DND-41 (cell line): ENCODE results near the gene DENND6A.

ENCODE experiments used
- CTCF ChIP-seq: IDR thresholded peaks from 2 replicates; pipeline ENCODE4 v1.5.1; 2012; ENCODE audit warnings: borderline replicate concordance, low read length, moderate library complexity, mild to moderate bottlenecking; ENCODE audit not compliant: poor library complexity, severe bottlenecking; ENCODE audit errors: extremely low read depth
- EZH2 ChIP-seq: IDR thresholded peaks from 3 replicates; pipeline ENCODE4 v1.6.1; 2012; ENCODE audit warnings: borderline replicate concordance, low read depth, mild to moderate bottlenecking, moderate library complexity, low read length, inconsistent platforms; ENCODE audit not compliant: severe bottlenecking

GRCh38 chr3:57659806-57660439 lies 33.0 kb downstream of the DENND6A start:
- TF ChIP-seq CTCF (no peak), EZH2 (no peak)
